Type B pancreatic cell (in vitro differentiated cells): ENCODE data around the gene DUXB. TPM values are rescaled to one million over a fixed set of nuclear protein-coding genes. Genes with fewer than 3 reads are reported as not detected.

Experiments
- DNase-seq: peaks from one replicate; pipeline ENCODE4 v3.0.0; 2021; ENCODE audit warnings: mixed read lengths; ENCODE audit not compliant: unreplicated experiment; ENCODE audit errors: extremely low spot score
- H3K27ac Mint-ChIP-seq: 2 replicates; pipeline ENCODE4 v1.8.0; 2021; ENCODE audit warnings: mild to moderate bottlenecking, mixed read lengths
- H3K27me3 Mint-ChIP-seq: 2 replicates; pipeline ENCODE4 v1.8.0; 2021; ENCODE audit warnings: mixed read lengths
- H3K36me3 Mint-ChIP-seq: 2 replicates; pipeline ENCODE4 v1.8.0; 2021; ENCODE audit warnings: mixed read lengths
- H3K4me1 Mint-ChIP-seq: one replicate; pipeline ENCODE4 v1.8.0; 2021; ENCODE audit warnings: mixed read lengths; ENCODE audit not compliant: unreplicated experiment
- H3K4me3 Mint-ChIP-seq: 2 replicates; pipeline ENCODE4 v1.8.0; 2021; ENCODE audit warnings: mild to moderate bottlenecking, mixed read lengths
- H3K9me3 Mint-ChIP-seq: 2 replicates; pipeline ENCODE4 v1.8.0; 2021; ENCODE audit warnings: mixed read lengths
- total RNA-seq: library from RNA; stranded (reverse); gene quantifications from 2 replicates; pipeline ENCODE4 v1.2.1, GENCODE V29; 2021; ENCODE audit warnings: low replicate concordance
- TF ChIP-seq, protein P1 (sequence below): fragments of 200-600 bp; sonication (generic); conservative IDR thresholded peaks from 2 replicates; pipeline ENCODE4 v1.5.0; 2021; ENCODE audit warnings: antibody characterized with exemption, mild to moderate bottlenecking

The DUXB gene
- total RNA-seq, 1 donor from 2014 or later, result not detected

DNA sequence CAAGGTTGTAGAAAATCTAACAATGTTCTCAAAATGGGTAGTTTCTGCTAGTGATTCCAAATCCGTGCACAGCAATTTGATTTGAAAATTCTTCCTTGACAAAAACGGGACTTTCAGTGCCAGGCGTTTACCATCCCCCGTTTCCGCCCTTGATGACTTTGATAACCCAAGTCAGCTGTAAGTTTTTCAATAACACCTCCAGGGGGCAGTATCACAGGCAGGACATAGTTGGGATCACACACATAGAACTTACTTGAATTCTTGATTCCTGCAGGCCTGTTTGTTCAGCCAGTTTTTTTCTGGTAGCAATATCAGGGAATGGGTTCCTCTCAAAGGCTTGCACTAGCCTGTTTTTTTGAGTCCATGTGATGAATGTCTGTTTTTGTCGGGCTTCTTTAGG is 5.6 kb downstream of the DUXB start:
- Mint-ChIP-seq H3K27me3 (no peaks in the 10 kb centered on the region), H3K36me3 (no peaks in the 10 kb centered on the region), H3K27ac (no peak overlapping the region), H3K4me1 (no peaks in the 10 kb centered on the region), H3K9me3 (peaks cover 5% of the 10 kb centered on the region), H3K4me3 (no peak overlapping the region)
- TF ChIP-seq, protein P1, sequence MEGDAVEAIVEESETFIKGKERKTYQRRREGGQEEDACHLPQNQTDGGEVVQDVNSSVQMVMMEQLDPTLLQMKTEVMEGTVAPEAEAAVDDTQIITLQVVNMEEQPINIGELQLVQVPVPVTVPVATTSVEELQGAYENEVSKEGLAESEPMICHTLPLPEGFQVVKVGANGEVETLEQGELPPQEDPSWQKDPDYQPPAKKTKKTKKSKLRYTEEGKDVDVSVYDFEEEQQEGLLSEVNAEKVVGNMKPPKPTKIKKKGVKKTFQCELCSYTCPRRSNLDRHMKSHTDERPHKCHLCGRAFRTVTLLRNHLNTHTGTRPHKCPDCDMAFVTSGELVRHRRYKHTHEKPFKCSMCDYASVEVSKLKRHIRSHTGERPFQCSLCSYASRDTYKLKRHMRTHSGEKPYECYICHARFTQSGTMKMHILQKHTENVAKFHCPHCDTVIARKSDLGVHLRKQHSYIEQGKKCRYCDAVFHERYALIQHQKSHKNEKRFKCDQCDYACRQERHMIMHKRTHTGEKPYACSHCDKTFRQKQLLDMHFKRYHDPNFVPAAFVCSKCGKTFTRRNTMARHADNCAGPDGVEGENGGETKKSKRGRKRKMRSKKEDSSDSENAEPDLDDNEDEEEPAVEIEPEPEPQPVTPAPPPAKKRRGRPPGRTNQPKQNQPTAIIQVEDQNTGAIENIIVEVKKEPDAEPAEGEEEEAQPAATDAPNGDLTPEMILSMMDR, result peak; percentile 52
- no peak for DNase-seq

DNA sequence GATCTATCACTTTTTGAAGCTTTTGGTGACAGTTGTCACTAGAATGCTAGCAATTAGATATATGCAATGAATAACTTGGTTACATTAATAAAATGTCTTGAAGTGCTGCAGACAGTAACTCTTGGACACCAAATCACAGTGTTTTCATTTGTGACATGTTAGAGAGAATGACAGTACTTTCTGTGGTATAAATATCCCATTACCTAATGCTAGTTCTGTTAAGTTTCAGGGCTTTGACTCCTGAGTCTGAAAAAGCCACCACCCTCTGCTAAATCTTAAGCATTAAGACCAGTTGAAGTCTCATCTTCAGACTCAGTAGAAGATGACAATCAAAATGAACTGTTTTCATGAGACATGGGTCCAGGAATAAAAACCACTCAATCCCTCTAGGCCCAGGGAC is 13.9 kb downstream of the DUXB start:
- TF ChIP-seq, protein P1, result no peak
- H3K27ac Mint-ChIP-seq, result no peak overlapping the region
- no peaks in the 10 kb centered on the region for H3K4me1 Mint-ChIP-seq
- H3K4me3 Mint-ChIP-seq, result no peak overlapping the region
- DNase-seq, result no peak
- no peaks in the 10 kb centered on the region for H3K27me3 Mint-ChIP-seq
- peaks cover 4% of the 10 kb centered on the region for H3K36me3 Mint-ChIP-seq
- H3K9me3 Mint-ChIP-seq, result peaks cover 12% of the 10 kb centered on the region

DNA sequence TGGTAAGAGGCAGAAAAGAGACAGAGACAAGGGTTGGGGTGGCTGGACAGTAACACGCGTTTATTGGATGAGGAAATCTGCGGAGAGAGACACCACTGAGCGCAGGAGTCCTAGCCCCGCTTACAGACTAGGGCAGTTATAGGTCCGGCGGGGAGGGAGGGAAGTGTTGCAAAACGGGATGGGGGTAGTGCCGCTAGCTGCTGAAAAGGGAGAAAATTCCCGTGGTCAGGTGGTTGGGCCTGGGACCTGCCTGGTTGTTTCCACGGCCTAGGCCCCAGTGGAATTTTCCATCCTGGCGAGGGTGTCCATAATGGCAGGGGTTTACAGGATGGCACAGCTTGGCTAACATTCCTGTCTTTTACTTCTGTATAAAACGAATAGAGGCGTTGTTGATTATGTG is 19.0 kb downstream of the DUXB start:
- peaks cover 7% of the 10 kb centered on the region for H3K36me3 Mint-ChIP-seq
- no peaks in the 10 kb centered on the region for H3K27me3 Mint-ChIP-seq
- TF ChIP-seq, protein P1, result no peak
- no peak overlapping the region for H3K27ac Mint-ChIP-seq
- peaks cover 12% of the 10 kb centered on the region for H3K9me3 Mint-ChIP-seq
- H3K4me1 Mint-ChIP-seq, result no peaks in the 10 kb centered on the region
- H3K4me3 Mint-ChIP-seq, result no peak overlapping the region
- no peak for DNase-seq

DNA sequence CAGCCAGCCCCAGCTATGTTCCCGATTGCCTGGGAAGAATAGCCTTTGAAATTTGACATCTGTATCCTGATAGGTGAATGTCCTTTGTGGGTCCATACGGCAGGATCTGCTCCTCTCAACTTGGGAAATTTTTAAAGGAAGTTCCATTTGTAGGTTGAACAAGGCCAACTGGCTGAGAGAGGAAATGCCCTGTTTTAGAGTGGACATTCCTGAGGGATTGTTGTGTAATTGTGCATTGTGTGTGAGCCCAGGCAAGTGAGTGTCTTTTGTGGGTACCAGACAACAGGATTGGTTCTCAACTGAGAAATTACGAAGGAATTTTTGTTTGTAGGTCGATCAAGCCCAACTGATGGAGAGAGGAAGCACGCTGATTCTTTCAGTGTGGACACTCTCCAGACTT is 21.9 kb downstream of the DUXB start:
- Mint-ChIP-seq H3K36me3 (peaks cover 6% of the 10 kb centered on the region), H3K4me3 (no peak overlapping the region), H3K4me1 (no peaks in the 10 kb centered on the region), H3K27ac (no peak overlapping the region), H3K9me3 (peaks cover 10% of the 10 kb centered on the region), H3K27me3 (no peaks in the 10 kb centered on the region)
- DNase-seq, result no peak
- TF ChIP-seq, protein P1, result no peak

DNA sequence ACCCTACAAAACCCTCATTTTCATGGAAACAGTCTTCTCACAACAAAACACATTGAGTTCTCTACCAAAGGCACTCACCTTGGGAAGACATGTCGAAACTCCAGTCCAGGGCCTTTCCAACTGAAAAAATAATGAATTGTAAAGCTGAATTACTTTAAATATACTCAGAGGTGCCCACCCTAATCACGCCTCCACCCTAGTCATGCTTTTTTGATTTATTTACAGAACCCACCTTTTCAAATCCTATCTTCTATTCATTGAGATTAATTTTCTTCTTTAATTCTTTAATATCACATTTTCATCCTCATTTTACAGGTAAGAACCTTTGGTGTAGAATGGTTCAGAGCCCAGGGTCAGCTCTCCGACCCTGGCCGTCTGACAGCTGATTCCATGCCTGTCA is 24.4 kb downstream of the DUXB start, which contains the start of gene CPHXL2:
Gene CPHXL2, minus strand, starts transcription at position 101 of the 400 bp plus-strand sequence. Its CDS starts 10 bp downstream, at position 91.
- Mint-ChIP-seq H3K27me3 (no peaks in the 10 kb centered on the region), H3K36me3 (peaks cover under 1% of the 10 kb centered on the region), H3K4me3 (no peak within 1 kb of the TSS), H3K9me3 (no peaks in the 10 kb centered on the region), H3K27ac (no peak within 1 kb of the TSS), H3K4me1 (no peaks in the 10 kb centered on the region)
- DNase-seq, result no peak
- TF ChIP-seq, protein P1, result no peak

DNA sequence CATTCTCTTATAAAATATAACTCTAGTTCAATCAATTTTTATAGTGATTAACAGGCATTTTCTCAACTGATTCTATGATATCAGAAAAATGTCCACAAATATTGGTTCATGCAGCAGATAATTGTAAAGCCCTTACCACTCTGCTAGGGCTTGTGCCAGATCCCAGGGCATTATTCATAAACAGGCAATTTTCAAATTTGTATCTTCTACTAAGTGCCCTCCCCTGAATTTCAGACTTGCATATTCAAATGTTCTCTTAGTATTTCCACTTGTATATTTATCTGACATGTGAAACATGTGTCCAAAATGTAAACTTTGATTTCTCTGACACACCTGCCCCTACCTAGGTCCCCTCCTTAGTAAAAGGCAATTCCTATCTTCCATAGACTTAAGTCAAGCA is 33.8 kb downstream of the DUXB start:
- Mint-ChIP-seq H3K4me3 (no peak overlapping the region), H3K9me3 (peaks cover 4% of the 10 kb centered on the region), H3K27me3 (no peaks in the 10 kb centered on the region), H3K27ac (no peak overlapping the region), H3K4me1 (no peaks in the 10 kb centered on the region), H3K36me3 (no peaks in the 10 kb centered on the region)
- DNase-seq, result no peak
- TF ChIP-seq, protein P1, result no peak
